NCI-H69 (cell line): ENCODE results near the gene COL20A1.
"Not testable (repeated sequence)": the region's sequence is repeated elsewhere in the genome, so short reads cannot be mapped to it uniquely, and the experiment has no call there.

Experiments
- DNase-seq: peaks from one replicate; lab custom pipeline; 2025; lab: John Stamatoyannopoulos, UW

The COL20A1 gene

GRCh38 chr20:63292904-63293303 lies at the start of gene COL20A1:
TSS of gene COL20A1 (plus strand) at chr20:63293186. CDS start at chr20:63295108, 1,922 bp downstream.
- no peak for DNase-seq

- no peak for DNase-seq
These were observed 49.3 kb upstream of the COL20A1 start for GRCh38 chr20:63243604-63244247.

- no peak for DNase-seq
These were observed 48.5 kb upstream of the COL20A1 start for GRCh38 chr20:63244468-63244867.

- no peak for DNase-seq
These were observed 46.3 kb upstream of the COL20A1 start for GRCh38 chr20:63246490-63247288.

- DNase-seq: no peak
These were observed 45.2 kb upstream of the COL20A1 start for GRCh38 chr20:63247671-63248228.

- DNase-seq: no peak
These were observed 44.0 kb upstream of the COL20A1 start for GRCh38 chr20:63248835-63249591.

- DNase-seq: no peak
These were observed 43.1 kb upstream of the COL20A1 start for GRCh38 chr20:63249891-63250290.

GRCh38 chr20:63251350-63251749 lies 41.6 kb upstream of the COL20A1 start:
- DNase-seq: not testable (repeated sequence)

GRCh38 chr20:63252284-63252711 lies 40.7 kb upstream of the COL20A1 start:
- DNase-seq: no peak

GRCh38 chr20:63253065-63253437 lies 39.9 kb upstream of the COL20A1 start:
- no peak for DNase-seq

GRCh38 chr20:63253438-63254231 lies 39.4 kb upstream of the COL20A1 start:
- peak; percentile 29 for DNase-seq

- DNase-seq: no peak
These were observed 38.8 kb upstream of the COL20A1 start, which contains the start of gene NKAIN4 for GRCh38 chr20:63254232-63254605. TSS of gene NKAIN4 (minus strand) at chr20:63254463. CDS start at chr20:63254450, 13 bp downstream.

GRCh38 chr20:63254606-63255384 lies 38.2 kb upstream of the COL20A1 start:
- DNase-seq: no peak

GRCh38 chr20:63255931-63256704 lies 36.9 kb upstream of the COL20A1 start:
- DNase-seq: no peak

- DNase-seq: no peak
These were observed 36.0 kb upstream of the COL20A1 start for GRCh38 chr20:63256954-63257353.

GRCh38 chr20:63257629-63258028 lies 35.4 kb upstream of the COL20A1 start:
- no peak for DNase-seq

- no peak for DNase-seq
These were observed 34.2 kb upstream of the COL20A1 start for GRCh38 chr20:63258781-63259180.

- DNase-seq: no peak
These were observed 33.1 kb upstream of the COL20A1 start for GRCh38 chr20:63259734-63260460.

- no peak for DNase-seq
These were observed 32.5 kb upstream of the COL20A1 start for GRCh38 chr20:63260521-63260920.
